Activated CD8-positive, alpha-beta memory T cell treated with anti-CD3 and anti-CD28 coated beads for 24 hours (primary cell): Measurements from ENCODE around the gene TRAF7.
"Not testable (repeated sequence)": the region's sequence is repeated elsewhere in the genome, so short reads cannot be mapped to it uniquely, and the experiment has no call there.

ENCODE experiments used
- DNase-seq: peaks from one replicate; pipeline ENCODE4 v3.0.0-alpha.2; 2020

The TRAF7 gene

DNA sequence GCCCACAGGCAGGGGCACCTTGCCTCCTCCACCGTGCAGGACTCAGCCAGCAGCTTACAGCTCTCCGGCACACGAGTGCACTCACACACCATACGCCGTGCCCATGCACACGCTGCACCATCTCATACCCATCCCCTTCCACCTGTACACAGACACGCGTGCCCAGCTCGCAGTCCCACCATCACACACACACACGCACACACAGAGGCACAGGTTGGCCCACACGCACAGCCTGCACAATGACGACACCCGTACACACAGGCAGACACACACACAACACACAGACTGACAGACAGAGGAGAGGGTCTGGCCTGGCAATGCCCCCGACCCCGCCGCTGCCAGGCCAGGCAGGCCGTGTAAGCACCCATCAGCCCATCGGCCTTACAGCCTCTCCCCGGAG, 28.8 kb downstream of the TRAF7 start:
- DNase-seq = no peak

GRCh38 chr16:2184962-2185361, 29.4 kb downstream of the TRAF7 start:
- DNase-seq = no peak

DNA sequence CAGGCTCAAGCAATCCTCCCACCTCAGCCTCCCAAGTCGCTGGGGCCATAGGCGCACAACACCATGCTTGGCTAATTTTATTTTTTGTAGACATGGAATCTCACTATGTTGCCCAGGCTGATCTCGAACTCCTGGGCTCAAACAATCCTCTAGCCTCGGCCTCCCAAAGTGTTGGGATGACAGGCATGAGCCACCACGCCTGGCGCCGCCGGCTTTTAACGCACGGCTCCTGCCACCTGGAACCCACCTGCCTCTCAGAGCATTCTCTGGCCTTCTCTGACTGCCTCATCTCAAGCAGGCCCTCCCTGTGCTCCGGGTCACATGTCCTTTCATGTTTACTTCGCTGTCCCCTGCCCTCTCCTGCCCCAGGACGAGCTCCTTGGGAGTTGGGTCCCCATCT, 30.5 kb downstream of the TRAF7 start:
- DNase-seq = no peak

- no peak for DNase-seq
These were observed 30.9 kb downstream of the TRAF7 start for GRCh38 chr16:2186505-2186904.

DNA sequence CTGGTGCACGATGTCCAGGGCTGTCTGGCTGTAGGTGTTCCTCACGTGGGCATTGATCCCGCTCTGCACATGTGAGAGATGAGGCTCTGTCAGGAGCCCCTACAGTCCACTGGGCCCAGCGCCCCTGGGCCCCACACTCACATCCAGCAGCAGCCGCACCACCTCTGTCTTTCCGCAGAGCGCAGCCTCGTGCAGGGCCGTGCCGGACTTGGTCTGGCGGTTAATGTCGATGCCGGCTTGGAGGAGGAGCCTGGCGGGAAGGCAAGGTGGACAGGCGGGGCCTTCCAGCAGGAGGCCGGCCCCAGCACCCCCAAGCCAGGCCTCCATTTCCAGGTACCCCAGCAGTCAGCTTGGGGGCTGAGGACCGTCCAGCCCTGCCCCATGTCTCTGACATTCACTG, 31.6 kb downstream of the TRAF7 start:
- no peak for DNase-seq

- no peak for DNase-seq
These were observed 32.8 kb downstream of the TRAF7 start for GRCh38 chr16:2188395-2188794.

- no peak for DNase-seq
These were observed 33.8 kb downstream of the TRAF7 start for GRCh38 chr16:2189252-2189893.

- DNase-seq = no peak
These were observed 34.5 kb downstream of the TRAF7 start for GRCh38 chr16:2190002-2190658.

GRCh38 chr16:2190659-2191445, 35.3 kb downstream of the TRAF7 start:
- DNase-seq = no peak

GRCh38 chr16:2191446-2191706, 35.8 kb downstream of the TRAF7 start:
- no peak for DNase-seq

DNA sequence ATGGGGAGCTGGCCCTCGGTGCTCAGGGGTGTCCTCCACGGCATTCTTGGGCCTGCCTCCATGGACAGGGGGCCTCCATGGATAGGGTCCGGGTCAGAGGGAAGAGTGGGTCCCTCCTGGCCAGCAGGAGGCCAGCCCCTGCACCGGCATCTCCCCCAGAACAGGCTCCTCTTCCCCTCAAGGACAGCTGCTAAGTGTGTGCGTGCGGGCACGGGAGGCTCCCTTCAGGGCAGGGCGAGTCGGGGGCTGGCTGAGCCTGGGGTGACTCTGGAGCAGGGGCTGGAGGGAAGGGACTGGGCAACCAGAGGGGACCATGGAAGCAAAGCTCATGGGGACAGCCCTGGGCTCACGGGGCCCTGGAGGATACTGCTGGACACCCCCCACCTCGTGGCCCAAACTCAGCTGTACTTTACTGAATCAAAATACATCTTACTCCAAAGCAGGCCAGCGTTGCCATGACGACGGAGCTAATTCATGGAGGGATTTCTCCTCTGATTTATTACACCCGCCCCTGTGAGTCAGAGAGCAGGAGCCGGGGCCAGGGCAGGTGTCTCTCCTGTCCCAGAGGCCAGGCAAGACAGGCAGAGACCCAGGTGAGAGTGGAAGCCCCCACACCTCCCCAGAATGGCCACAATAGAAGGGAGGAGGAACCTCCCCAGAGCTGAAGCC, 38.7 kb downstream of the TRAF7 start:
- DNase-seq = no peak

- peak; percentile 71 for DNase-seq
These were observed 39.3 kb downstream of the TRAF7 start for GRCh38 chr16:2194852-2195321.

- no peak for DNase-seq
These were observed 40.0 kb downstream of the TRAF7 start for GRCh38 chr16:2195322-2196161.

DNA sequence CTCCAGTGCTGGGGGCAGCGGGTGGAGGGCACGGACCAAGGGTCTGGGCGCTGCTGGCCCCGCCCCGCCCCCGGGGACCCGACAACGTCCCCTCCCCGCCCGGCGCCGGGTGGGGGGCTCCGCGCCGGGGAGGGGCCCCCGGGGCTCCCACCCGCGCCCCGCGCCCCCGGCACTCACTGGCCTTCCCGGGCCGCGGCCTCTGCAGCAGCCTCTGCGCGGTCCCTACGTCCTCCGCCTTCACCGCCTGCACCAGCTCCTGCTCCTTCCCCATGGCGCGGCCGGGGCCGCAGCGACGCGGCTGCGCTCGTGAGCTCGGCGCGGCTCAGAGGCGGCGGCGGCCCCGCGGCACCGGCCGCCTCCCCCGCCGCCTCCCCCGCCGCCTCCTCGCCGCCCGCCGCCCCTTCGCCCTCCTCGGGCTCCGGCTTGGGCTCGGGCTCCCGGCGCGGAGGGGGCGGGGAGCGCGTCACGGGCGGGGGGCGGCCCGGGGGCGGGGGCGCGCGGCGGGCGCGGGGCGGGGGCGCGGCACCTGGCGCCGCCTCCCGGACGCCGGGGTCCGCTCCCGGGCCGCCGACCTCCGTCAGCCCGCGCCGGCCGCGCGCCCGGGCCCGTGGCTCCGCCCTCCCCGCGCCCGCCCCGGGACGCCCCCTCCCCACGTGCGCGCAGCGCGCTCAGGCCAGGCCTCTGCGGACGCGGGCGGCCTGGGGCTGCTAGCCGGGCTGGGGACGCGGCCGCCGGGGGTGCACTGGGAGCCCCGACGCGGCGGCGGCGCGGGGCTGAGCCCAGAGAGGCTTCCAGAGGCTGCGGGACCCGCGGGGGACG, 40.8 kb downstream of the TRAF7 start, which contains the start of gene CASKIN1:
CASKIN1 (minus strand) TSS at position 444 of the 819 bp plus-strand sequence; CDS start at position 271, 173 bp downstream.
- no peak for DNase-seq

- DNase-seq = no peak
These were observed 41.5 kb downstream of the TRAF7 start for GRCh38 chr16:2196981-2197511.

- DNase-seq = no peak
These were observed 42.2 kb downstream of the TRAF7 start for GRCh38 chr16:2197765-2198164.

DNA sequence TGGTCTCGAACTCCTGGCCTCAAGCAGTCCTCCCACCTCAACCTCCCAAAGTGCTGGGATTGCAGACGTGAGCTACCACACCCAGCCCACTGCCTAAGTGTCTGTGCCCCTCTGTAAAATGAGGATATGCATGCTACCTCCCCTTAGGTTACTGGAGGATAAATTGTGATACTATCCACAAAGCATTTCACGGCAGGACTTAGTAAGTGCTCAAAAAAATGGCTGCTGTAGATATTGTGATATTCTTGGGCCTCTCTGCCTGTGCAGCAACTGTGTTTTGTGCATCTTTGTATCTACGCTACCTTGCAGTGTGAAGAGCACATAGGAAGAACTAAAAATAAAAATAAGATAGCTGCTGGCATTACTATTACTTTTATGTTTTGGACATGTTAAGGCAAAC, 42.7 kb downstream of the TRAF7 start:
- no peak for DNase-seq

GRCh38 chr16:2199095-2199494, 43.5 kb downstream of the TRAF7 start:
- no peak for DNase-seq

DNA sequence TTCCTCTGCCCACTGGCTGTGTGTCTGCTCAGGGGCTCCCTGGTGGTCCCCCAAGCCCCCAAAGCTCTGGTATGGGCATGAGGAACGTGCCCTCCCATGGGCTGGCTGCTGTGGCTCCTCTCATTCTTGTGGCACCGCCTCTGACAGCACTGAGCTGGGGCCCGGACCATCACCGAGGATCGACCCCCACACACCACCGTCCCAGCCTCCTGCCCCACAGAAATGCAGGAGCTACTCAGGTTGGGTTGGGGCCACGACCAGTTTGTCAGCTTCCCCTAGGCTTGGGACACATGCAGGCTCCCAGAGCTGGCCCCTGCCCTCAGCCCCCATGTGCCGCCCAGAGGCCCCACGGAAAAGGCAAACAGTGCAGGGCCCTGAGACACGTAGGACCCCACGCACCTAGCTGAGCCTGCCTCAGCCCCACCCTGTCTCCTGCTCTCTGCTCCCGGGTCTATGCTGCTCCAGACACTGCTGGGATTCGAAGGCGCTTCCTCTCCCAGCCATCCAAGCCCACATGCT, 44.1 kb downstream of the TRAF7 start:
- DNase-seq = no peak

DNA sequence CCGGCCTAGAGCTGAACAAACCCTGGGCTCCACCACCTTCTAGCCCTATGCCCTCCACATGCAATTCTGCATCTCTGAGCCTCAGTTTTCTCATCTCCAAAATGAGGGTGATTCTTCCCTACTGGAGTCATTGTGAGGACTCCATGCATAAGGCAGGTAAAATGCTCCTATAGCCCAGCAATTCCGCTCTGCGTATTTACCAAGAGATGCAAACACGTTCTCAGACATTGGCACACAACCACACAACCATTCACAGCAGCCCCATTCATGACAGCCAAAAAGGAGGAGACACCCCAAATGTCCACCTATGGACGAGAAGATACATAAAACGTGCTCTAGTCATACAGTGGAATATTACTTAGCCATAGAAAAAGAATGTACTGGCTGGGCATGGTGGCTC, 44.7 kb downstream of the TRAF7 start:
- no peak for DNase-seq

DNA sequence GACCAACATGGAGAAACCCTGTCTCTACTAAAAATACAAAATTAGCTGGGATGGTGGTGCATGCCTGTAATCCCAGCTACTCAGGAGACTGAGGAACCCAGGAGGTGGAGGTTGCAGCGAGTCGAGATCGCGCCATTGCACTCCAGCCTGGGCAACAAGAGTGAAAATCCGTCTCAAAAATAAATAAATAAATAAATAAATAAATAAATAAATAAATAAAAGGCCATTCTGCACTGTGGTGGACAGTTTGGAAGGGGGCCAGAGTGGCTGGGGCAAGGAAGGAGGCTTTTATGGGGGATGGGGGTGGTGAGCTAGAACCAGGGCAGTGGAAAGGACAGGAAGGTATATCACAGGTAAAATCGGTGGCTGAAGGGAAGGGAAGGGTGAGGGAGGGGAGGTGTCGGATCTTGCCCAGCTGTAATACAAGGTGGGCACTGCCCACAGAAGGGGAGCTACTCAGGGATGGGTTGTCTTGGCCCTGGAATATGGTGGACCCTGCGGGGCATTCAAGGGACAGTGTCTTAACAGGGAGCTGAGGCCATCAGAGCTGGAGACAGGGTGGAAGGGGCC, 47.6 kb downstream of the TRAF7 start:
- DNase-seq = not testable (repeated sequence)
